CD4-positive, alpha-beta T cell treated with Interleukin-21 for 1 hour (primary cell): ENCODE results near the gene TK1.
"Not testable (repeated sequence)": the region's sequence is repeated elsewhere in the genome, so short reads cannot be mapped to it uniquely, and the experiment has no call there.

Experiments
- DNase-seq: peaks from one replicate; pipeline ENCODE4 v3.0.0-alpha.2; 2020

The TK1 gene

GRCh38 chr17:78147315-78147998, 39.4 kb downstream of the TK1 start:
- DNase-seq, result no peak

- no peak for DNase-seq
These were observed 40.0 kb downstream of the TK1 start for GRCh38 chr17:78146881-78147280.

GRCh38 chr17:78146471-78146869, 40.4 kb downstream of the TK1 start:
- no peak for DNase-seq

- no peak for DNase-seq
These were observed 41.9 kb downstream of the TK1 start for GRCh38 chr17:78144736-78145641.

- peak; percentile 33 for DNase-seq
These were observed 42.6 kb downstream of the TK1 start for GRCh38 chr17:78144147-78144719.

GRCh38 chr17:78143214-78144146, 43.4 kb downstream of the TK1 start:
- DNase-seq, result no peak

- no peak for DNase-seq
These were observed 44.6 kb downstream of the TK1 start for GRCh38 chr17:78142119-78142861.

GRCh38 chr17:78141437-78142118, 45.3 kb downstream of the TK1 start:
- DNase-seq, result no peak

GRCh38 chr17:78140169-78141051, 46.4 kb downstream of the TK1 start:
- peak; percentile 97 for DNase-seq

- DNase-seq, result not testable (repeated sequence)
These were observed 47.0 kb downstream of the TK1 start for GRCh38 chr17:78139861-78140168.

- no peak for DNase-seq
These were observed 48.4 kb downstream of the TK1 start for GRCh38 chr17:78138204-78139060.

GRCh38 chr17:78137392-78138203, 49.3 kb downstream of the TK1 start:
- no peak for DNase-seq

GRCh38 chr17:78135858-78136500, 50.9 kb downstream of the TK1 start:
- DNase-seq, result no peak

GRCh38 chr17:78134899-78135385, 51.9 kb downstream of the TK1 start:
- no peak for DNase-seq

- DNase-seq, result peak; percentile 89
These were observed 52.6 kb downstream of the TK1 start for GRCh38 chr17:78133971-78134898.

- DNase-seq, result no peak
These were observed 53.5 kb downstream of the TK1 start for GRCh38 chr17:78133179-78133951.
